ENCODE data around the gene RGS7.
"Not testable (repeated sequence)": the region's sequence is repeated elsewhere in the genome, so short reads cannot be mapped to it uniquely, and the experiment has no call there.

RGS7 gene

GRCh38 chr1:241270016-241270415 lies 87.0 kb downstream of the RGS7 start:
- no peak for DNase-seq

GRCh38 chr1:241269116-241269515 lies 87.9 kb downstream of the RGS7 start:
- no peak for DNase-seq

- DNase-seq: no peak
These were observed 90.9 kb downstream of the RGS7 start for GRCh38 chr1:241266121-241266520.

GRCh38 chr1:241265428-241265827 lies 91.6 kb downstream of the RGS7 start:
- DNase-seq: no peak

- no peak for DNase-seq
These were observed 93.7 kb downstream of the RGS7 start for GRCh38 chr1:241263346-241263745.

- DNase-seq: no peak
These were observed 103.5 kb downstream of the RGS7 start for GRCh38 chr1:241253471-241253870.

- no peak for DNase-seq
These were observed 106.5 kb downstream of the RGS7 start for GRCh38 chr1:241250465-241250864.

- DNase-seq: no peak
These were observed 116.9 kb downstream of the RGS7 start for GRCh38 chr1:241240069-241240468.

- DNase-seq: no peak
These were observed 119.1 kb downstream of the RGS7 start for GRCh38 chr1:241237873-241238272.

GRCh38 chr1:241235256-241235897 lies 121.6 kb downstream of the RGS7 start:
- DNase-seq: no peak

GRCh38 chr1:241229711-241230110 lies 127.3 kb downstream of the RGS7 start:
- DNase-seq: no peak

- DNase-seq: no peak
These were observed 127.8 kb downstream of the RGS7 start for GRCh38 chr1:241229216-241229615.

GRCh38 chr1:241228339-241228738 lies 128.7 kb downstream of the RGS7 start:
- DNase-seq: no peak

GRCh38 chr1:241225741-241226140 lies 131.3 kb downstream of the RGS7 start:
- DNase-seq: no peak

GRCh38 chr1:241224189-241224588 lies 132.8 kb downstream of the RGS7 start:
- DNase-seq: not testable (repeated sequence)

GRCh38 chr1:241222813-241223212 lies 134.2 kb downstream of the RGS7 start:
- DNase-seq: not testable (repeated sequence)

- no peak for DNase-seq
These were observed 135.7 kb downstream of the RGS7 start for GRCh38 chr1:241221319-241221718.

GRCh38 chr1:241220913-241221312 lies 136.1 kb downstream of the RGS7 start:
- DNase-seq: not testable (repeated sequence)

GRCh38 chr1:241219449-241219848 lies 137.6 kb downstream of the RGS7 start:
- DNase-seq: no peak

- no peak for DNase-seq
These were observed 139.5 kb downstream of the RGS7 start for GRCh38 chr1:241217516-241217915.

GRCh38 chr1:241215683-241216082 lies 141.3 kb downstream of the RGS7 start:
- DNase-seq: no peak

GRCh38 chr1:241215203-241215602 lies 141.8 kb downstream of the RGS7 start:
- no peak for DNase-seq

- no peak for DNase-seq
These were observed 143.9 kb downstream of the RGS7 start for GRCh38 chr1:241213139-241213538.

- no peak for DNase-seq
These were observed 144.4 kb downstream of the RGS7 start for GRCh38 chr1:241212628-241213027.

GRCh38 chr1:241208910-241209379 lies 148.1 kb downstream of the RGS7 start:
- no peak for DNase-seq

All from activated naive CD4-positive, alpha-beta T cell treated with anti-CD3 and anti-CD28 coated beads, Interleukin-2, amount 50 U/mL, for 16 hours (primary cell).